Measurements from ENCODE around the gene PROM2.

The PROM2 gene

GRCh38 chr2:95315801-95316411 lies 41.7 kb downstream of the PROM2 start:
- Histone ChIP-seq H3K27me3 (replicated peaks) (no peaks in the 10 kb centered on the region), H3K4me3 (ENCODE audit: low read depth, low read length) (no peak overlapping the region), H3K27ac (no peak overlapping the region), H3K36me3 (replicated peaks) (no peaks in the 10 kb centered on the region)
- no peak for TF ChIP-seq CTCF (IDR thresholded peaks at IDR 0.05; ENCODE audit: low read depth, low read length, missing control alignments)
- in situ Hi-C loops (cut with HindIII; ENCODE audit: low pct_ligation_motif_present, low sequenced_read_pairs) = no loop called here
- DNase-seq = peak; percentile 25

DNA sequence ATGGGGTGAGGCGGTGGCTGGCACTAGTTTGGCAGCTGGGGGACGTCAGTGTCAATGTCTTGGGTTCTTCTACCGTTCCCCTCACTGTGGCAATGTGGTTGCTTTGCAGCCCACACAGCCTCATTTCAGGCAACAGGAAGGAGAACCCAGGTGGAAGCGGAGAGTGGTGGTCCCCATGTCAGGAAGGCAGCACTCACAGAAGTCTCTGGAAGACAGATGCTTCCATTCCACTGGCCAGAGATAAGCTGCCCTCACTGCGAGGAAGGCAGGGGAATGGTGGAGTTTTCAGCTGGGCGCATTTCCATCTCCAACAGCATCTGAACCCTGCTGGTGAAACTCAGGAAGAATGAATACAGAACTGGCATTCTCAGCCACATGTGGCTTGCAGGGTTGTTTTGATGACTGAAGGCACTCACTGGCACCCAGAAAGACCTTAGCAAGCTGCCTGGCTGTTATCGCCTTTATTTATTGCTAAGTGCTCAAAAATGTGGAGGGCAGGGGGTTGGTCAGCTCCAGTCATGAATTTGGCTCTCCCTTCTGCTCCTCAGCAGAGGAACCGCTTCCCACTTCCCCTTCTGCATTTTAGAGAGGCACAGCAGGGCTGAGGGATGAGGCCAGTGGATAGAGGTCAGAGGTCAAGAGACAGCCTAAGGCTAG lies 42.3 kb downstream of the PROM2 start:
- in situ Hi-C loops (cut with HindIII; ENCODE audit: low pct_ligation_motif_present, low sequenced_read_pairs) = no loop called here
- no peak overlapping the region for H3K4me3 ChIP-seq (ENCODE audit: low read depth, low read length)
- no peaks in the 10 kb centered on the region for H3K27me3 ChIP-seq (replicated peaks)
- peak; percentile 10 for TF ChIP-seq CTCF (IDR thresholded peaks at IDR 0.05; ENCODE audit: low read depth, low read length, missing control alignments)
- peak; percentile 40 for DNase-seq
- no peak overlapping the region for H3K27ac ChIP-seq
- H3K36me3 ChIP-seq (replicated peaks) = no peaks in the 10 kb centered on the region

GRCh38 chr2:95317123-95317500 lies 42.9 kb downstream of the PROM2 start:
- Histone ChIP-seq H3K27ac (no peak overlapping the region), H3K4me3 (ENCODE audit: low read depth, low read length) (no peak overlapping the region), H3K36me3 (replicated peaks) (no peaks in the 10 kb centered on the region), H3K27me3 (replicated peaks) (no peaks in the 10 kb centered on the region)
- DNase-seq = no peak
- TF ChIP-seq CTCF (IDR thresholded peaks at IDR 0.05; ENCODE audit: low read depth, low read length, missing control alignments) = no peak
- in situ Hi-C loops (cut with HindIII; ENCODE audit: low pct_ligation_motif_present, low sequenced_read_pairs) = no loop called here

DNA sequence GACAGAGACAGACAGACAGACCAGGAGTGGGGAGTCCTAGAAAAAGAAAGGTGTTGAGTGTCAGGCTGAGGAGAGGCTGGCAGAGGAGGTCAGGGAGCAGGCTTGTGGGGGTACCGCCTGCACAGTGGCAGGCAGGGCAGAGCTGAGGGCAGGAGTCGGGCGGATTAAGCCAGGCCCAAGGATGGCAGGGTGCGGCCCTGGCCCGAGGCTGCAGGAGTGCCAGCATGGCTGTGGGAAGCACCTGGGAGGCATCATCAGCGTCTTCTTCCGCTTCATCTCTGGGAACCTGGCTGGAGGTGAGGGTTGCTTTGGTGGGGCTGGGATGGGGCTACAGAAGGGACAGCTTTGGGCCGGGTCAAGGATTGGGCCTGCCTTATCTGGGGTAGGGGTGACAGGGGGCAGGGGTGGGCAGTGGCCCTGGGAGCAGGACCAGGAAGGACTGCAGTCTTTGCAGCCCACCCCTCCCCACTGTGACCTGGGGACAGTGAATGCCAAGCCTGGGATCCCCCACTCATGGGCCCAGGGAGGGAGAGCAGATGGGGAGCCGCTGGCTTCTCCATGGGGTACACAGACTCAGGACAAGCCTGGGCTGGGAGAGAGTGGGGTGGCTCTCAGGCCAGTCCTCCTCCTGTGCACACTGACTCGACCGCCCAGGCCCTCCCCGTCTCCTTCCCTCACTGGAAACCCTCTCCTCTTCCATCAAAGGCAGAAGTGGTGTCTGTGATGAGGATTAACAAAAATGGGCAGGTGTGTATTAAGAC lies 43.6 kb downstream of the PROM2 start:
- Histone ChIP-seq H3K27ac (no peak overlapping the region), H3K27me3 (replicated peaks) (no peaks in the 10 kb centered on the region), H3K4me3 (ENCODE audit: low read depth, low read length) (no peak overlapping the region), H3K36me3 (replicated peaks) (no peaks in the 10 kb centered on the region)
- in situ Hi-C loops (cut with HindIII; ENCODE audit: low pct_ligation_motif_present, low sequenced_read_pairs) = no loop called here
- no peak for DNase-seq
- TF ChIP-seq CTCF (IDR thresholded peaks at IDR 0.05; ENCODE audit: low read depth, low read length, missing control alignments) = no peak

DNA sequence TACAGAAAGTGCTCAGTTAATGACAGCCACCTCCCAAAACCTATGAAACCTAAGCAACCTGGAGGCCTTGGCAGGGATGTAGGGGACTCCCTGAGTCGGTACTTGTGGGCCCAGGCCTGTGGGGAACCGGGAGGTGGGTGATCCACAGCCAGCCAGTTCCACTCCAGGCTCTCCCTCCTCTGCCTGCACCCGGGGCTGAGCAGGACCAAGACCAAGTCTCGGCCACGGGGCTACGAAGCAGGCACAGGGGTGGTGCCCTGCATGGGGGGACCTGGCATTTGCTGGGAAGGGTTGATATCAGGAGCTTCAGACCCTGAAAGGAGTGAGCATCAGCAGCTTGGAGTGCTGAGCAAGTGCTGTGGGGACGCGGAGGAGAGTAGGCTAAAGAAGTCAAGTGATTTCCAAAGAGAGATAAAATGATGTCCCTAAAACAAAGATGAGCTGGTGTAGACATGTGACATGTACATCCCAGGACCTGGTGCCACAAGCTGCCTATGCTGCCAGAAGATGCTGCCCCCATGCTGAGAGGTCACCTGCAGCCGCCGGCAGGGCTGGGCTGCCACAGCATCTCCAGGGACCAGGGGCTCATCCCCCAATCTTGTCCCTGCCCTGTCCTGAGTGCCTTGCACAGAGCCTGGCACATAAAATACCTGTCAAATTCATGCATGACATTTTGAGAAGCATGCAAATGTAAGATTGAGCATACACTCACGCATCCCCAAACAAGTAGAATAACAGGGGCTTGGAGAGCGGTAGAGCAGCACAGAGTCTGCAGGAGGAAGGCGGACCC lies 44.4 kb downstream of the PROM2 start:
- in situ Hi-C loops (cut with HindIII; ENCODE audit: low pct_ligation_motif_present, low sequenced_read_pairs) = no loop called here

More for the DNA sequence above, 44.4 kb downstream of the PROM2 start:
- no peak overlapping the region for H3K4me3 ChIP-seq (ENCODE audit: low read depth, low read length)
- no peak for TF ChIP-seq CTCF (IDR thresholded peaks at IDR 0.05; ENCODE audit: low read depth, low read length, missing control alignments)
- no peaks in the 10 kb centered on the region for H3K27me3 ChIP-seq (replicated peaks)
- no peak for DNase-seq
- H3K27ac ChIP-seq = no peak overlapping the region
- no peaks in the 10 kb centered on the region for H3K36me3 ChIP-seq (replicated peaks)
